ENCODE data around the gene CSTPP1. TPM values are rescaled to one million over a fixed set of nuclear protein-coding genes. Genes with fewer than 3 reads are reported as not detected.

Gene CSTPP1
- total and polyA plus RNA-seq, 2 donors = 20.7 to 20.9 TPM

DNA sequence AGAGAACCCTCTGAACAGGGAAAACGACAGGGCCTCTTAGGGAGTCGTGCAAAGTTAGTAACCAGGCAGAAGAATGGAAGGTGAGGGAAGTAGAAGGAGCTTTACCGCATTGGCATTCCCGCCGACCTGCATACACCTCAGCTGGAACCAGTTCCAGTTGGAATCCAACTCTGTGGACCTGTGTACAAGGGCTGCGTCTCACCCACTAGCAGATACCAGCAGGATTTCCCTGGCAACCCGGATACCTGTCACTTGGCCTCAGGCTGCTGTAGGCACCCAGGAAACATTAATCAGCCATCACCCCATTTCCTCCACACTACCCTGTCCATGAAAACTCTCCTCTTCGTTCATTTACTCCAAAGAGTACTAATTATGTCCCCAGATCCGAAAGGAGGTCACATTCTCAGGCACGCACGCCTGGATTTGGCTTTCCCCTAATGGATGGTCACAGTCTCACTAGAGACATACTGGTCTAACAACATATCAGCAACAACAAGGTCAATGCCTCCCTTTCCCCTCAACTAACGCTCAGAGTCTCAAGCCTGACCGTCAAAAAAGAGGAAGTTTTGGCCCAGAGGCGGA lies 239.3 kb downstream of the CSTPP1 start:
- Histone ChIP-seq H3K27ac (ENCODE audit: low read depth) (no peak overlapping the region), H3K4me1 (ENCODE audit: insufficient read depth) (no peaks in the 10 kb centered on the region), H3K36me3 (ENCODE audit: insufficient read depth) (peaks cover 2% of the 10 kb centered on the region), H3K4me3 (ENCODE audit: low read depth, low read length) (peak overlapping the region; percentile 83)
- 35% methylated on average over 14 of the region's 14 CpGs for WGBS
- DNase-seq (ENCODE audit: extremely low spot score) = no peak

DNA sequence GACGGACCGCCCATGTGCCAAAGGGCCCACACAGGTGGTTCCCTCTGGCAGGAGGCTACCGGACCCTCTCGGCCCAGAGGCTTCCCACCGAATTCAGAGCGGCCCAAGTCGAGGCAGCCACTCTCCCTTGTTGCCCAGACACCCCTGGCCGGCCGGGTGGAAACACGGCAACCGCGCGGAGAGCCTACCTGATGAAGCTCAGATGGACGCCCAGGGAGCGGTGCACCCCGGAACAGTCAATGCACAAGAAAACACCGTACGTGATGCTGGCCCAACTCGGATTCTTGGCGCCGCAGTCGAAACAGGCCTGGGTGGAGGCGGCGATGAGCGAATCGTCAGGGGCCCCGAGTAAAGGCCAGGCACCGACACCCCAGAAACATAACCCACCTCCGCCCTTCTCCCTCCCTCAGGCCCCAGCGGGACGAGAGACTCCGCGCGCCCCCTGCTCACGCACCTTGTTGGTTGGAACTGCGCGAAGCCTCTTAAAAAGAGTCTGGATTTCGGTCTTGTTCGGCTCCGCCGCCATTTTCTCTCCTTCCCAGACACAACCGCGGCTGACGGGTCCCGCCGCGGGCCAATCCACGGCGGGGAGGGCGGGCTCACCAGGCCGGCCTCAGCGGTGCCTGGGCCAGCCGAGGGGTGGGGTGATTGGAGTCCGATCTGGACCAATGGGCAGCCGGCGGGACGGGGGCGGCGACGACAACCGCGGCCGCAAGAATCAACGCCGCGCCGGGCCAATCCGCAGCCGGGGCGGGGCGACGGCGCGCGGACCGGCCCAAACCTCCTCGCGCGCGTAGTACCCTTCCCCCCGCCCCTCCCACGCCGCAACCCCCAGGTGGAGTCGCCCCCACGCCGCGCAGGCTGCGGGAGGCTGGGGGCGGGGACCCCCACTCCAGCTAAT lies 240.0 kb downstream of the CSTPP1 start, which contains the start of gene ARFGAP2:
ARFGAP2 (minus strand) TSS at position 552 of the 901 bp plus-strand sequence; CDS start at position 526, 26 bp downstream.
- peak within 1 kb of the TSS; percentile 83 for H3K4me3 ChIP-seq (ENCODE audit: low read depth, low read length)
- under 1% methylated on average over 89 of the region's 89 CpGs for WGBS
- no peaks in the 10 kb centered on the region for H3K4me1 ChIP-seq (ENCODE audit: insufficient read depth)
- DNase-seq (ENCODE audit: extremely low spot score) = peak; percentile 90
- H3K36me3 ChIP-seq (ENCODE audit: insufficient read depth) = peaks cover 2% of the 10 kb centered on the region
- H3K27ac ChIP-seq (ENCODE audit: low read depth) = peak within 1 kb of the TSS; percentile 97

- Histone ChIP-seq H3K4me3 (ENCODE audit: low read depth, low read length) (peak overlapping the region; percentile 49), H3K4me1 (ENCODE audit: insufficient read depth) (no peaks in the 10 kb centered on the region), H3K36me3 (ENCODE audit: insufficient read depth) (peaks cover 2% of the 10 kb centered on the region), H3K27ac (ENCODE audit: low read depth) (peak overlapping the region; percentile 97)
- 4% methylated on average over 21 of the region's 21 CpGs for WGBS
- peak; percentile 74 for DNase-seq (ENCODE audit: extremely low spot score)
Measured at GRCh38 chr11:47177229-47177845, 240.8 kb downstream of the CSTPP1 start.

DNA sequence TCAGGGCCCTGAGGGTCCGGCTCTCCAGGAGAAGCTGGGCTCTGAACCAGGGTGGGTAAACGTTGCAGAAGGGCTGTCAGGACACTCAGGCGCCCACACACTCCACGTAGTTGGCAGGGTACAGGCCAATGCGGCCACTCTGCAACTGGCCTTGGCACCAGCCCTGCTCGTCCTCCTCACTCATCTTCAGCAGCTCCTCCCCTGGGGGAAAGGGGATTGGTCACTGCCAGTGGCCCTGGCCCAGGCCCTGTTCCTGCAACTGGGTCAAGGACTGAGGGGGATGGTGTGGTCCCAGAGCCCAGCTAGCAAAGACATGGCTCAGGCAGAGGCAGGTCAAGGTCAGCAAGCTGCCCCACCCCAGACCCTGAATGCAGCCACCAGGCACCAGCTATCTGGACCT lies 241.3 kb downstream of the CSTPP1 start:
- DNase-seq (ENCODE audit: extremely low spot score) = no peak
- Histone ChIP-seq H3K27ac (ENCODE audit: low read depth) (peak overlapping the region; percentile 97), H3K4me1 (ENCODE audit: insufficient read depth) (no peaks in the 10 kb centered on the region), H3K36me3 (ENCODE audit: insufficient read depth) (peaks cover 2% of the 10 kb centered on the region), H3K4me3 (ENCODE audit: low read depth, low read length) (no peak overlapping the region)
- 62% methylated on average over 6 of the region's 6 CpGs for WGBS

DNA sequence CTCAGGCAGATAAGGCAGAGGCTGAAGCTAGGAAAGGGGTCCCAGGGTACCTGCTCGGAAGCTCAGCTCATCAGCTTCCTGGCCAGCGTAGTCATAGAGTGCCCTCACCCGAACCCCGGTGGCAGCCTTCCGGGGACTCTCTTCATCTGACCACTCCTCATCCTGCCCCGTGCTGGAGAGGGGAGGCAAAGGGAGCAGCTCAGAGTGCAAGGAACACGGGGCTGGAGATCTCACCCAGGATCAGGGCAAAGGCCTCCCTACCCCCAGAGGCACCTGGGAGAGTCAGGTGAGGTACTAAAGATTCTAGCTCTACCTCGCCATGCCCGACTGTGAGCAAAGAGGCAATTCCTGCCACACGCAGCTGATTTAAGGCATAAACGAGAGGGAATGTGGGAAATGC lies 241.8 kb downstream of the CSTPP1 start:
- DNase-seq (ENCODE audit: extremely low spot score) = no peak
- Histone ChIP-seq H3K27ac (ENCODE audit: low read depth) (no peak overlapping the region), H3K4me3 (ENCODE audit: low read depth, low read length) (no peak overlapping the region), H3K4me1 (ENCODE audit: insufficient read depth) (no peaks in the 10 kb centered on the region), H3K36me3 (ENCODE audit: insufficient read depth) (peaks cover 2% of the 10 kb centered on the region)
- 91% methylated on average over 11 of the region's 11 CpGs for WGBS

GRCh38 chr11:47178737-47179654 lies 242.4 kb downstream of the CSTPP1 start:
- 93% methylated on average over 23 of the region's 23 CpGs for WGBS

DNA sequence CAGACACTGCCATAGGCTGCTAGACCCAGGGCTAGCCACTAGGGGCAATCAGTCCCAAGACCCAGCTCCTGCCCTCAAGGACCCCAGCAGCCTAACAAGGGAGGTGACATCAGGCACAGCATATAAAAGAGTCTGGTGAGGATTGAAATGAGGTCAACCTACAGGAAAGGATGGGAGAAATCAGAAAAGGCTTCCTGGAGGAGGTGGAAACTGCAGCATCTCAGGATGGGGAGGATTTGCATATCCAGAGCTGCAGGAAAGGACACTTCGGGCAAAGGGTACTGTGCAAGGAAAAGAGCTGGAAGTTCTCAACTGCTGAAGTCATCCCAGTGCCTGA lies 243.1 kb downstream of the CSTPP1 start:
- Histone ChIP-seq H3K36me3 (ENCODE audit: insufficient read depth) (no peaks in the 10 kb centered on the region), H3K27ac (ENCODE audit: low read depth) (no peak overlapping the region), H3K4me3 (ENCODE audit: low read depth, low read length) (no peak overlapping the region), H3K4me1 (ENCODE audit: insufficient read depth) (no peaks in the 10 kb centered on the region)
- WGBS = 98% methylated on average over 1 of the region's 1 CpG
- DNase-seq (ENCODE audit: extremely low spot score) = no peak

More at GRCh38 chr11:47178737-47179654, 242.4 kb downstream of the CSTPP1 start:
- DNase-seq (ENCODE audit: extremely low spot score) = no peak
- no peak overlapping the region for H3K4me3 ChIP-seq (ENCODE audit: low read depth, low read length)
- H3K36me3 ChIP-seq (ENCODE audit: insufficient read depth) = no peaks in the 10 kb centered on the region
- no peaks in the 10 kb centered on the region for H3K4me1 ChIP-seq (ENCODE audit: insufficient read depth)
- H3K27ac ChIP-seq (ENCODE audit: low read depth) = no peak overlapping the region

DNA sequence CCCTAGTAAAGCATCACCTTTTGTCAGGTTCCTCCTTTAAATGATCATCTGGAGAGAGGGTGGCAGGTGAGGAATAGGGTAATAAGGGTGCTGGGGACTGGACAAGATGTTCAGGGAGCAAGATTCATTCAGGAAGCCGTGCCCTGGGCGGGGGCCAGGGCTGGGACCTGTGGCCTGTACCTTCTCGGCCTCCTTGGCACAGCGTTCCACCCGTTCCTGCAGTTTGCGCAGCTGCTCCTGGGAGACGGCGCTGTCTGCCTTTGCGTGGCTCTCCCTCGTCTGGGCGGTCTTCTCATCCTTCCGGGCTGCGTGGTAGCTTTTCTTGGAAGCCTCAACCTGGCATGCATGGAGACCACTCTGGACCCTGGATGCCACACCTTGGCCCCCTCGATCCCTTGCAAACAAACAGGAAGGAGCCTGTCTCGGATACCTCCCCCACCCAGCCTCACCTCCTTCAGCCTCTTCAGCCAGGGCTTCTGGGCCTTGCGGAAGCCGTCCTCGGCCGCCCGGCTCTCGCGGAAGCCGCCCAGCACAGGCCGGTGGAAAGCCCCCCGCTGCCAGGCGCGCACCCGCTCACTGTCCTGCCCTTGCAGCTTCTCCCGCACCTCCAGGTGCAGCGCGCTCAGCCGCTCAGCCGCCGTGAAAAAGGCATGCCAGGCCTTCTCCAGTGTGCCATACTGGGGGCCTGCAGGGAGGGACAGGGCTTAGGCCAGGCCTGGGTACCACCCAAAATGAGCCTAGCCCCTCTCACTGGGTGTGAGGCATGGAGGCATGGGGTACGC lies 243.6 kb downstream of the CSTPP1 start:
- Histone ChIP-seq H3K36me3 (ENCODE audit: insufficient read depth) (no peaks in the 10 kb centered on the region), H3K27ac (ENCODE audit: low read depth) (no peak overlapping the region), H3K4me3 (ENCODE audit: low read depth, low read length) (no peak overlapping the region), H3K4me1 (ENCODE audit: insufficient read depth) (no peaks in the 10 kb centered on the region)
- 94% methylated on average over 35 of the region's 35 CpGs for WGBS
- DNase-seq (ENCODE audit: extremely low spot score) = no peak

DNA sequence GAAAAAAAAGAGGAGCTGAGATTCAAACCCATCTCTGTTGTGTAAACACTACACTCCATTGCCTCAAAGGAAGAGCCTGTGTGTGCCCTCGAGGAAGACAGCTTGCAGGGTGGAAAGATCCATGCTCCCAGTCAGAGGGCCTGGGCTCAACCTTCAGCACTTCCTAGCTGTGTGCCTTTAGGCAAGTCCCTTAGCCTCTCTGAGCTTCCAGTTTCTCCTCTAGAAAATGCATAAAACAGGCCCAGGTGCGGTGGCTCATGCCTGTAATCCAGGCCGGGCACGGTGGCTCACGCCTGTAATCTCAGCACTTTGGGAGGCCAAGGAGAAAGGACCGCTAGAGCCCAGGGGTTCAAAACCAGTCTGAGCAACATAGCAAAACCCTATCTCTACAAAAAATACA lies 244.7 kb downstream of the CSTPP1 start:
- 91% methylated on average over 6 of the region's 6 CpGs for WGBS
- no peaks in the 10 kb centered on the region for H3K4me1 ChIP-seq (ENCODE audit: insufficient read depth)
- DNase-seq (ENCODE audit: extremely low spot score) = no peak
- no peaks in the 10 kb centered on the region for H3K36me3 ChIP-seq (ENCODE audit: insufficient read depth)
- no peak overlapping the region for H3K4me3 ChIP-seq (ENCODE audit: low read depth, low read length)
- H3K27ac ChIP-seq (ENCODE audit: low read depth) = no peak overlapping the region

DNA sequence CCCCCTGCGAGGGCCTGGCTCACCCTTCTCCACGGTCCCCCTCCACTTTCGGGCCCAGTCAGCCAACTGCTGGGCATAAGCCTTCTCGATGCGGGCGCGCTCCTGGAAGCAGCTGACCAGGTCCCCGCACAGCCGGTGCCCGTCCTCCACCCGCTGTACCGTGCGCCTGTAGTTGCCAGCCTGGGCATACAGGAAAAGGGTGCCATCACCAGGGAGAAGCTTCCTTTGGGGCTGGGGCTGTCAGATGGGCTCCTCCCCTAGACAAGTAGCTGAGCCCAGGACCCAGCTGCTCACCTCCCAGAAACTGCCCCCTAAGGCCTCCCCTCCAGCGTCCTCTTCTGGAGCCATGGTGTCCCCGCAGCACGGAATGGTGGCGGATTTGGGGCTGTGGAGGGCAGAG lies 245.8 kb downstream of the CSTPP1 start:
- H3K27ac ChIP-seq (ENCODE audit: low read depth) = no peak overlapping the region
- no peaks in the 10 kb centered on the region for H3K4me1 ChIP-seq (ENCODE audit: insufficient read depth)
- 95% methylated on average over 17 of the region's 17 CpGs for WGBS
- H3K36me3 ChIP-seq (ENCODE audit: insufficient read depth) = no peaks in the 10 kb centered on the region
- no peak for DNase-seq (ENCODE audit: extremely low spot score)
- no peak overlapping the region for H3K4me3 ChIP-seq (ENCODE audit: low read depth, low read length)

- Histone ChIP-seq H3K36me3 (ENCODE audit: insufficient read depth) (no peaks in the 10 kb centered on the region), H3K4me1 (ENCODE audit: insufficient read depth) (no peaks in the 10 kb centered on the region), H3K4me3 (ENCODE audit: low read depth, low read length) (no peak overlapping the region), H3K27ac (ENCODE audit: low read depth) (no peak overlapping the region)
- no peak for DNase-seq (ENCODE audit: extremely low spot score)
- WGBS = 89% methylated on average over 25 of the region's 25 CpGs
Measured at GRCh38 chr11:47183031-47183856, 246.7 kb downstream of the CSTPP1 start.

DNA sequence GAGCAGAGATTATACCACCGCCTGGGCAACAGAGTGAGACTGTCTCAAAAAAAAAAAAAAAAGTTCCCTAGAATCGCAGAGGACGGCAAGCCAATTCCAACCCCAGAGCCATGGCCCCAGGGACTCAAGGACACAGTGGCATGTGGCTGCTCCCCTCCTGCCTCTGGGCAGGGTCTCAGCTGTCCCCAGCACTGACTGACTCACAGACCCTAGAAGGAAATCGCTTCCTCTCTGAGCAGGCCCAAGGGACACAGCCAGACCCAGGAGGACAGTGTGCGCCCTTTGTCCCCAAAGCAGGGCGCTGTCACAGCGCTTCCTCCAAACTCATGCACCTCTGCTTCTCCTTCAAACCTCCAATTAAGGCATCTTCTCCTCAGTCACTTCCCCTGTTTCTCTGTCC lies 247.4 kb downstream of the CSTPP1 start:
- no peaks in the 10 kb centered on the region for H3K4me1 ChIP-seq (ENCODE audit: insufficient read depth)
- no peaks in the 10 kb centered on the region for H3K36me3 ChIP-seq (ENCODE audit: insufficient read depth)
- H3K27ac ChIP-seq (ENCODE audit: low read depth) = no peak overlapping the region
- no peak overlapping the region for H3K4me3 ChIP-seq (ENCODE audit: low read depth, low read length)
- 95% methylated on average over 7 of the region's 7 CpGs for WGBS
- DNase-seq (ENCODE audit: extremely low spot score) = no peak
